ENCODE data around the gene TBCD.

TBCD gene

DNA sequence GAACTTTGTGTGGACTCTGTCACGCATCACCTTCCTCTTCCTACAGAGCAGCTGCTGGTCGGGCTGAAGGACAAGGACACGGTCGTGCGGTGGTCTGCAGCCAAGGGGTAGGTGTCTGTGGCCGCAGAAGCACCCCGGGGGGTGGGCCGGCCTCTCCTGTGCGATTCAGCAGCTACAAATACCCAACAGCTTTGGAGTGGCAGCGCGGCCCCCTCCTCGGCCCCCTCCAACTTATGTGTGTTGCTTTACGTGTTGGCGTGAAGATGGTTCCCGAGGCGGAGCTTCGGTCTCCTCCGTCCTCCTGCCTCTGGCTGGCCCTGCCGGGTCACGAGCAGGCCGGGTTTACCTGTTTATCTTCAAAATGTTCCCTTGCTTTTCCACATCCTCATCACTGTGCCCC, 55.7 kb downstream of the TBCD start:
- H3K9me3 ChIP-seq (ENCODE audit: severe bottlenecking) = no peaks in the 10 kb centered on the region
- H3K27me3 ChIP-seq (ENCODE audit: insufficient read depth, poor library complexity, severe bottlenecking) = no peaks in the 10 kb centered on the region
- ATAC-seq (ENCODE audit: low read depth) (no peak), DNase-seq (ENCODE audit: low spot score) (no peak)
- no peaks in the 10 kb centered on the region for H3K4me1 ChIP-seq (ENCODE audit: insufficient read depth, poor library complexity, severe bottlenecking)
- H3K4me3 ChIP-seq (ENCODE audit: severe bottlenecking) = no peak overlapping the region
- H3K27ac ChIP-seq (ENCODE audit: poor library complexity, severe bottlenecking) = no peak overlapping the region
- H3K36me3 ChIP-seq (ENCODE audit: low read depth) = peaks cover 23% of the 10 kb centered on the region
- TF ChIP-seq, protein P1, sequence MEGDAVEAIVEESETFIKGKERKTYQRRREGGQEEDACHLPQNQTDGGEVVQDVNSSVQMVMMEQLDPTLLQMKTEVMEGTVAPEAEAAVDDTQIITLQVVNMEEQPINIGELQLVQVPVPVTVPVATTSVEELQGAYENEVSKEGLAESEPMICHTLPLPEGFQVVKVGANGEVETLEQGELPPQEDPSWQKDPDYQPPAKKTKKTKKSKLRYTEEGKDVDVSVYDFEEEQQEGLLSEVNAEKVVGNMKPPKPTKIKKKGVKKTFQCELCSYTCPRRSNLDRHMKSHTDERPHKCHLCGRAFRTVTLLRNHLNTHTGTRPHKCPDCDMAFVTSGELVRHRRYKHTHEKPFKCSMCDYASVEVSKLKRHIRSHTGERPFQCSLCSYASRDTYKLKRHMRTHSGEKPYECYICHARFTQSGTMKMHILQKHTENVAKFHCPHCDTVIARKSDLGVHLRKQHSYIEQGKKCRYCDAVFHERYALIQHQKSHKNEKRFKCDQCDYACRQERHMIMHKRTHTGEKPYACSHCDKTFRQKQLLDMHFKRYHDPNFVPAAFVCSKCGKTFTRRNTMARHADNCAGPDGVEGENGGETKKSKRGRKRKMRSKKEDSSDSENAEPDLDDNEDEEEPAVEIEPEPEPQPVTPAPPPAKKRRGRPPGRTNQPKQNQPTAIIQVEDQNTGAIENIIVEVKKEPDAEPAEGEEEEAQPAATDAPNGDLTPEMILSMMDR (IDR thresholded peaks at IDR 0.05; ENCODE audit: poor library complexity, severe bottlenecking) = no peak

DNA sequence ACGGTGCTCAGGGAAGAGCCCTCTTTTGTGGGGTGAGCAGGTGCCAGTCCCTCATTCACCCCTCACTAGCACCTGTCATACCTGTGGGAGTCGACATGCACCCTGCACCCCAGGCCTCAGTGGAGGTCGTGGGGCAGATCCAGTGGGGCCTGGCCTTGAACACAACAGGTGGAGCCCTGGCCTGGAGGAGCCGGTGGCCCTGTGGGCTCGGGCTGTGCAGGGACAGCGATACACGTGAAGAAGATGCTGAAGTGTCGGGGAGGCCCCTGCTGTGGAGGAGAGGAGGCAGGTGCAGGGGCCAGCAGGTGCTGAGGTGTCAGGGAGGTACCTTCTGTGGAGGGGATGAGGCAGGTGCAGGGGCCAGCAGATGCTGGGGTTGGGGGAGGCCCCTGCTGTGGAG, 56.1 kb downstream of the TBCD start:
- ATAC-seq (ENCODE audit: low read depth) (no peak), DNase-seq (ENCODE audit: low spot score) (no peak)
- Histone ChIP-seq H3K27ac (ENCODE audit: poor library complexity, severe bottlenecking) (no peak overlapping the region), H3K4me1 (ENCODE audit: insufficient read depth, poor library complexity, severe bottlenecking) (no peaks in the 10 kb centered on the region), H3K27me3 (ENCODE audit: insufficient read depth, poor library complexity, severe bottlenecking) (no peaks in the 10 kb centered on the region), H3K4me3 (ENCODE audit: severe bottlenecking) (no peak overlapping the region), H3K9me3 (ENCODE audit: severe bottlenecking) (no peaks in the 10 kb centered on the region), H3K36me3 (ENCODE audit: low read depth) (peaks cover 23% of the 10 kb centered on the region)
- TF ChIP-seq, protein P1 (IDR thresholded peaks at IDR 0.05; ENCODE audit: poor library complexity, severe bottlenecking) = no peak

DNA sequence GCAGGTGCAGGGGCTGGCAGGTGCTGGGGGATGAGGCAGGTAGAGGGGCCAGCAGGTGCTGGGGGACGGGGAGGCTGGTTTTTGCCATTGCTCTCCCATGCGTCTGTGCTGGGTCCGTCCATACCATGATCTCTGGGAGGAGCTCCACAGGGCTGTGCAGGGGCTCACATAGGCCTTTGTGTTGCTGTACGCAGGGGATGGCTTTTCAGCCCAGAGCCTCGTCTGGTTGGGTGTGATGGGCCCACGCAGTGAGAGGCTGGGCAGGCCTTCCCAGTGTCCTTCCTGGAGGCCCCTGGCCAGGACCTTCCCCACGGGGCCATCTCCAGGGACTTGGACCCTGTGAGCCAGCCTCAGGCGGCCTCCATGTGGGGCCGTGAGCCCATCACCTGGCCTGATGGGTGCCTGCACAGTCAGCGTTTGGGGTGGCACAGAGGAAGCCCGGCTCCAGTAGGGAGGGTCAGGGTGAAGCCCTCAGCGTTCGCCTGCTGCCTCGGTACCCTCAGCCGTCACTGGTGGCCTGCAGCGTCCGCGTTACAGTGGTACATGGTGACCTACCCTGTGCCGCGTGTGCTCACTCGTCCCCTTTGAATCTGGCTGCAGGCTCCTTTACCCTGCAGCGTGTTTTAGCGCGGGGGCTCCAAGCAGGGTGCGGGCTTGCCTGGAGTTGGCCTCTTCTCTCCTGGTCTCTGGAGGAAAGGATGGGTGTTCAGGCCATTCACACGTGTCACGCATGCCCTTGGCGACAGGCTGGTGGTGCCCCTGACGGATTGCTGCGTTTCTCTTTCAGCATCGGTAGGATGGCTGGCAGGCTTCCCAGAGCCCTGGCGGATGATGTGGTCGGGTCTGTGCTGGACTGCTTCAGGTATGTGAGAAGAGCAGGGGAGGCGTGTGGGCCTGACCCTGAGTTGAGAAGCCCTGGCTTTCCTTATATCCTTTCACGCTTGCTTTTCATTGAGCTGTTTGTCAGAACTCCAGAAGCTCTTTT, 57.3 kb downstream of the TBCD start:
- no peak for ATAC-seq (ENCODE audit: low read depth)
- no peaks in the 10 kb centered on the region for H3K27me3 ChIP-seq (ENCODE audit: insufficient read depth, poor library complexity, severe bottlenecking)

DNA sequence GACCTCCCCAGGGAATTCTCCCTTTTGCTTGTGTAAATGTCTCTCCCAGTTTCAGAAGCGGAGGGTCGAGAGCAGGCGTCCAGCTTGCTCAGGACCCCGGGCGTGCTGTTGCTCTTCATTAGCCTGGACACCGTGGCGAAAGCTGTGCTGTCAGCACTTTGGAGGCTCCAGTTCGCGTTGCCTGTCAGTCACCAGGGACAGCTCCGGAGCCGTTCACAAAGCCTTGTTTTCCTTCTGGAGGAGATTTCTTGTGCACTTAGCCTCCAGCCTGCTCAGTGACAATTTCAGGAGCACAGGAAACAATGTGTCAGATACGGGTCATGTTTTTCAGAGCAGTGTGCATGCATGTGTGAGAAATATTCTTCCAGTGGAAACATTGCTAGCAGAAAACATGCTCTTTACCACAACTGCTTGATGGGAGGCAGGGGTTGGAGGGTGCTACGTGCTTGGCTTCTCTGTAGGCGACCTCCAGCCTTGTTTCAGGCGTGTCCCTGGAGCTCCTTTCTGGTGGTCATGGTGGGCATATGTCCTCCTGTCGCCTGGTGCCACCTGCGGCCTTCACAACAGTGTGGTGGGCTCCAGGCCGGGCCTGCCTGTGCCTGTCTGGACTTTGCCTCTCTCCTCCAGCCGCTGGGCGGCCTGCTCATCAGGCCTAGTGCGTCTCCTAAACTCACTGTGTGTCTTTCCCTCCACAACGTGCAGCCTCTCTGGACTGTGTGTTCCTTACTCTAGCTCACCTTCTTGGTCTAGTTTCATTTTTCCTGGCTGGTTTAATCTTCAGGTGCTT, 59.0 kb downstream of the TBCD start:
- TF ChIP-seq, protein P1 (IDR thresholded peaks at IDR 0.05; ENCODE audit: poor library complexity, severe bottlenecking) = no peak
- DNase-seq (ENCODE audit: low spot score) (no peak), ATAC-seq (ENCODE audit: low read depth) (no peak)
- Histone ChIP-seq H3K4me3 (ENCODE audit: severe bottlenecking) (no peak overlapping the region), H3K36me3 (ENCODE audit: low read depth) (peaks cover 34% of the 10 kb centered on the region), H3K27ac (ENCODE audit: poor library complexity, severe bottlenecking) (no peak overlapping the region), H3K4me1 (ENCODE audit: insufficient read depth, poor library complexity, severe bottlenecking) (no peaks in the 10 kb centered on the region), H3K27me3 (ENCODE audit: insufficient read depth, poor library complexity, severe bottlenecking) (no peaks in the 10 kb centered on the region), H3K9me3 (ENCODE audit: severe bottlenecking) (no peaks in the 10 kb centered on the region)

More for the DNA sequence above, 57.3 kb downstream of the TBCD start:
- peaks cover 30% of the 10 kb centered on the region for H3K36me3 ChIP-seq (ENCODE audit: low read depth)
- H3K4me1 ChIP-seq (ENCODE audit: insufficient read depth, poor library complexity, severe bottlenecking) = no peaks in the 10 kb centered on the region
- TF ChIP-seq, protein P1 (IDR thresholded peaks at IDR 0.05; ENCODE audit: poor library complexity, severe bottlenecking) = no peak
- H3K27ac ChIP-seq (ENCODE audit: poor library complexity, severe bottlenecking) = no peak overlapping the region
- H3K9me3 ChIP-seq (ENCODE audit: severe bottlenecking) = no peaks in the 10 kb centered on the region
- DNase-seq (ENCODE audit: low spot score) = no peak
- H3K4me3 ChIP-seq (ENCODE audit: severe bottlenecking) = no peak overlapping the region

All from RWPE2 (cell line).